GM19438 (cell line): Measurements from ENCODE around the gene KISS1R.

Experiments
- ATAC-seq: cut with Tn5 transposase; IDR thresholded peaks from one replicate; pipeline ENCODE4 v1.9.1; 2021; ENCODE audit warnings: low read depth; ENCODE audit not compliant: unreplicated experiment

KISS1R gene

DNA sequence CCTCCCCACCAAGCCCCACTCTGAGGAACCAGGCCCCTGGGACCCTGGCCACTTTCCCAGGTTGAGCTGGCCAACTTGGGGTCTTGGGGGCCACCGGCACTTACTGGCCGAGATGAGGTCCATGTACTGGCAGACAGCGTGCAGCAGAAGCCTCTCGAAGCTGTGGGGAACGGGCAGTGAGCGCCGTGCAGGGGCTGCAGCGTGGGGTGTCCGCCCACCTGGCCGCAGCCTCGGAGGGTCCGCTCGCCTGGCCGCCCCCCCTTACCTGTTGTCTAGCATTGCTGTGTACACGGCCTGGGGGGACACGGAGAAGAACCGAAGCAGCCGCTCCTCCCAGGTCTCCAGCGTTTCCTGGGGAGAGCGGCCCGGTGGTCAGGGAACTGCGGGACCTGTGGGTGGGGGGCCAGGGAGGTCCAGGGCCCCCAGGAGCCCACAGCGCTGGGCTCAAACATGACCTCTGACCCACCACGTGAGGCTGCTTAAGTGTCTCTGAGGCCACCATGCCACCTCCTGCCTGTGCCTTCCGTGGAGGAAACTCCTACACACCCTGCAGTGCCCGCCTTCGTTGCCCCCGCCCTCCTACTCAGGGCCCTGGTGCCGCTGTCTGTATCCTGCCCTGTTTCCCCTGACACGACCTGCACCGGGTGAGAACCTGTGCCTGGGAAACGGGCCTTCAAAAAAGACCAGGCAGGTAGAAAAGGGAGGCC is 17.6 kb upstream of the KISS1R start:
- no peak for ATAC-seq

DNA sequence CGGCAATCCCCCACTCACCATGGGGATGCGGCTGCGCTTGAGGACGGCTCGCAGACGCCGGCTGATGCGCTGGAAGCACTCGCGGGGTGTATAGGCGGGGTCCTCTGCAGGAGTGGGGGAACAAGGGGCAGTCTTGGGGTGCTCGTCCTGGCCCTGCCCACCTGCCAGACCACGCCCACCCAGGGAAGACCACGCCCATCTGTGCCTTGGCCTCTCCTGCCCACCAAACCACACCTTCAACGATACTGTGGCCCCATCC is 17.2 kb upstream of the KISS1R start:
- no peak for ATAC-seq

DNA sequence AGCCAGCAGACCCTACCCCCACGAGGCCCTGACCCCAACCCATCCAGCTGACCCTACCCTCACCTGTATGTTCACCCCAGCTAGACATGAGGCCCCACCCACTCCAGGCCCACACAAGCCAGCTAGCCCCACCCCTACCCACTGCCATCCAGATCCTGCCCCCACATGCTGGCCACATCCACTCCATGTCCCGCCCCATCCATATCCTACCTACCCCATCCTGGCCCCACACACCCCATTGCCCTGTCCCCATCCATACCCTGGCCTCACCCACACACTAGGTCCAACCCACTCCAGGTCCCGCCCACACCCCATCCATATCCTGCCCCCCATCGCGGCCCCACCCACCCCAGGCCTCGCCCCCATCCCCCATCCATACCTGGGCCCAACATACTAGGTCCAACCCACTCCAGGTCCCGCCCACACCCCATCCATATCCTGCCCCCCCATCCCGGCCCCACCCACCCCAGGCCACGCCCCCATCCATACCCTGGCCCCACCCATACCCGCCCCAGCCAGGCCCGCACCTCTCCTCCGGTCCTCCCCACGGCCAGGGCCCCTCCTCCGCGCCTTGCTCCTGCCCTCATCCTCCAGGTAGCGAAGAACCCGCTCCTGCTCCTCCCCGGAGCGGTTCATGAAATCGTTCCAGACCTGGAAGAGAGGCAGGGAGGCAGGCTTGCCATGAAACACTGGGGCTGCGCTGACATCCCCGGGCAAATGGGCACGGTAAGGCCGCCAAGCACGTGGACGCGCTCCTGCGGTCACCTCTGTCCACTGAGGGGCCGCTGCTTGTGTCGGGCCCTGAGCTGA is 16.6 kb upstream of the KISS1R start:
- ATAC-seq = no peak

DNA sequence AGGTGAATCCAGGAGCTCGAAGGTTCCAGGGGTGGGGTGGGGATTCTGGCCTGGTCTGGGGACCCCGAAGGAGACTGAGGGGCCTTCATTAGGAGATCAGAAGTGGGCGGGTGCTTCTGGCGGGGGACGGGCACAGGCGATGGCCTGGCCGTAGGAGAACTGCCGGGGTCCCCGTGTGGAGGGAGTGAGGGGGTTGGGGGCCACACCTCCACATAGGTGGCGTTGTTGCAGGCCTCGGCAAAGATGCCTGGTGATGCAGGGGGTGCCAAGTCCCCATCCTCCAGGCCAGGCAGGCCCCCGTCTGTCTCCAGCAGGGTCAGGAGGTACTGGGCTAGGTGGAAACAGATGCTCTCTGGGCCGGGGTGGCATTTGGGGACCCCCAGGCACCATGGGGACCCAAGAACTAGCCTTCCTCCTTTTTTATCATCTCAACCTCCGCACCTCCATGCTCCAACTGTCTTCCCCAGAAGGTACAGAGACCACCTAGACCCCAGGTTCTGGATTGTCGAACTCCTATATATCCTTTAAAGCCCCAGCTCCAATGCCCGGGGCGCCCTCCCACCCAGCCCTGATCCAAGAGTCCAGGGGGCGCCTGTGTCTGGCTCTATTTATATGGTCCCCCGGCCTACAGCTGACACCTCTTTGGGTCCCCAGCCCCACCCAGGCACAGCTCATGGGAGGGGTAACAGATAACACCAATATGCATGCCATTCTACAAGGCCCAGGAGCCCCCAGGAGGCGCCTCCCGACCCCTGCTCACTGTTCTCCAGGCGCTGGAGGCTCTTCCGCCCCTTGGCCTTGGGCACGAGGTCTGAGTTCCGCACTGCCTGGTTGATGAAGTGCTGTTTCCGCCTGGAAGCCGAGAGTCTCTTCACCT is 15.7 kb upstream of the KISS1R start:
- no peak for ATAC-seq

DNA sequence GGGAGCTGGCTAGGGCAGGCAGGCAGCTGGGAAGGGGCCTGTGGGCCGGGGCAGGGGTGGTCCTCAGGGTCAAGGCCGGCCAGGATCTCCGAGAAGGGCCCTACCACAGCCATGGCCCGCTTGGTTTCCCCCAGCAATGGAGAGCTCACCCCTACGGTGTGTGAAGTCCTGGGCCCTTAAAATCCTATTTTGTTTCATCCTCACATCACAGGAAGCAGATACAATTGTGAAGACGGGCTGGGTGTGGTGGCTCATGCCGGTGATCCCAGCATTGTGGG is 15.1 kb upstream of the KISS1R start:
- no peak for ATAC-seq

DNA sequence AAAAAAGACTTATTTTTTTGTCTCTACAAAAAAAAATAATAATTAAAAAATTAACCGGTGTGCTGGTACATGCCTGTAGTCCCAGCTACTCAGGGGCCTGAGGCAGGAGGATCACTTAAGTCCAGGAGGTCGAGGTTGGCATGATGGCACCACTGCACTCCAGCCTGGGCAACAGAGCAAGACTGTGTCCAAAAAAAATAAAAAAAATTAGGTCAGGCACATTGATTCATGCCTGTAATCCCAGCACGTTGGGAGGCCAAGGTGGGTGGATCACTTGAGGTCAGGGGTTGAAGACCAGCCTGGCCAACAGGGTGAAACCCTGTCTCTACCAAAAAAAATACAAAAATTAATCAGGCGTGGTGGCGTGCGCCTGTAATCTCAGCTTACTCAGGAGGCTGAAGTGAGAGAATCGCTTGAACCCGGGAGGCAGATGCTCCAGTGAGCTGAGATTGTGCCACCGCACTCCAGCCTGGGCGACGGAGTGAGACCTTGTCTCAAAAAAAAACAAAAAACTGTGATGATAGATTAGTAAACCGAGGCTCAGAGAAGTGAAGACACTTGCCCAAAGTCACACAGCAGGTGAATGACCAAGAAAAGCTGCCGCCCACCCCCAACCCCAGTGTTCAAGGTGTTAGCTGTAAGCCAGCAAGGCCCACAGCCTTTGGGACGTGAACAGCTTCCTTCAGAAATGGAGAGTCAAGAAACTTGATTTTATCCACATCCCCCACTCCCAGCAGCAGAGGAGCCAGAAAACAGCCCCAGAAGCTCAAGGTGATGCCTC is 14.5 kb upstream of the KISS1R start:
- ATAC-seq = no peak

DNA sequence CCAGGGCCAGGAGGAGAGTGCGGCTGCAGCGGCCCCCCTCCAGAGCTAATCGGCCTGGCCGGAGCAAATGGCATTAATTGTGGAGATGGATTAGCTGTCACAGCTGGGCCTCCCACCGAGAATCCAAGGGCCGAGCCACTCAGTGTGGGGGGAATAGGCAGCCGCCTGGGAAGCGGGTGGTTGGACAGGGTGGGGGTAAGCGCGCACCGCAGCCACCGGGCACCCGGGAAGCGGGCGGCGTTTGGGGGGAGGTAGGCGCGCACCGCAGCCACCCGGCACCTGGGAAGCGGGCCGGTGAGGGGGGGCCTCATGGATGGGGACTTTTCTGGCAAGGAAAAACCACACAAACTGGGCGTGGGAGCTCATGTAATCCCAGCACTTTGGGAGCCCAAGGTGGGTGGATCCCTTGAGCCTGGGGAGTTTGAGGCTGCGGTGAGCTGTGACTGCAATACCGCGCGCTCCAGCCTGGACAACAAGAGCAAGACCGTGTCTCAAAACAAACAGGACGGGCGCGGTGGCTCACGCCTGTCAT is 13.8 kb upstream of the KISS1R start:
- ATAC-seq = no peak

DNA sequence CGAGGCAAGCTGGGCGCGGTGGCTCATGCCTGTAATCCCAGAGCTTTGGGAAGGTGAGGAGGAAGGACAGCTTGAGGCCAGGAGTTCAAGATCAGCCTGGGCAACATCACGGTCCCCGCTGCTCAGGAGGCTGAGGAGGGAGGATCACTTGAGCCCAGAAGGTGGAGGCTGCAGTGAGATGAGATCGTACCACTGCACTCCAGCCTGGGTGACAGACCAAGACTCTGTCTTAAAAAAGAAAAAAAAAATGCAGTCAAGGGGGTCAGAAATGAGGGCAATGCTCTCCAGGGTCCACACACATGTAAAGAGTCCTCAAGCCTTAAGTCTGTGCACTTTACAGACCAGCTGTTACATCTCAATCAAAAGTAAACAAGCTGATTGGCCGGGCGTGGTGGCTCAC is 12.6 kb upstream of the KISS1R start:
- no peak for ATAC-seq

DNA sequence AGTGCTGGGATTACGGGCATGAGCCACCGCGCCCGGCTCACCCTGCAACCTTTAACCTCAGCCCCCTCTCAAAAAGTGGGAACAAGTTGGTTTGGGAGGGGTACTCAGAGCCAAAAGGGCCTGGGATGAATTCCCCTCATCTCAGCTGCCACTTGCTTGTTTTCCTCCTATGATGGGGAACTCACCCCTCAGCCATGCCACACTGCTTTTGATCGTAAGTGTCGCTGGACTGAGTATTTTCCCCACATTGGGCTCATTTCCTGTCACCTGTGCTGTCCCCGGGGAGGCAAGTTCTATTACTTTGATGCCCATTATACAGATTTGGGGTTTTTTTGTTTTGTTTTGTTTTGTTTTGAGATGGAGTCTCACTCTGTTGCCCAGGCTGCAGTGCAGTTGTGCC is 10.7 kb upstream of the KISS1R start:
- ATAC-seq = no peak

DNA sequence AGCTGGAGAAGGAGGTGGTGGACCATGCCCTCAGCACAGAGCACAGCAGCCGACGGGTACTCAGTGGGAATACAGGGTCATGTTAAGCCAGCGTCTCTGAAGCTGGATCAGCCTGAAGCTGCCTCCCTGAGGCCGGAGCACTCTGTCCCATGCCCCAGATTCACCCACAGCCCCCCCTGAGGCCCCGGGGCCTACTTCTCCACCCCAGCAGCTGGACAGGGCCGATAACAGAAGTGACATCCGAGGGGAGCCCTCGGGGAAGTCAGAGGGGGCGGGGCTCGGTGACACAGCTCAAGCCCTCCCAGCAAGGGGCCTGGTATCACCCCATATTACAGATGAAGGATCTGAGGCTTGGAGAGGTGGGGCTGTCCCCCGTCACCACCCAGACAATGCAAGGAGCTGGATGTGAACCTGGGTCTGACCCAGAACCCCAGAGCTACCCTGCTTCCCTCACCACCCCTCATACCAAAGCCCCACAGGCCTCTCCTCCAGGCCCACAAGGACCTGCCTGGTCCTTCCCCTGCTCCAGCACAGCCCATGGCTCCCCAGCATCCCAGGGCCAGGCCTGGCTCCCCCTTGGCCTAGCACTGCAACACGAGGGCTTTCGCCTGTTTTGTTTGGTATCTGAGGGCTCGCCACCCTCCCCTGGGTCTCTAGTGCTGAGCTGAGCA is 9.8 kb upstream of the KISS1R start:
- no peak for ATAC-seq

DNA sequence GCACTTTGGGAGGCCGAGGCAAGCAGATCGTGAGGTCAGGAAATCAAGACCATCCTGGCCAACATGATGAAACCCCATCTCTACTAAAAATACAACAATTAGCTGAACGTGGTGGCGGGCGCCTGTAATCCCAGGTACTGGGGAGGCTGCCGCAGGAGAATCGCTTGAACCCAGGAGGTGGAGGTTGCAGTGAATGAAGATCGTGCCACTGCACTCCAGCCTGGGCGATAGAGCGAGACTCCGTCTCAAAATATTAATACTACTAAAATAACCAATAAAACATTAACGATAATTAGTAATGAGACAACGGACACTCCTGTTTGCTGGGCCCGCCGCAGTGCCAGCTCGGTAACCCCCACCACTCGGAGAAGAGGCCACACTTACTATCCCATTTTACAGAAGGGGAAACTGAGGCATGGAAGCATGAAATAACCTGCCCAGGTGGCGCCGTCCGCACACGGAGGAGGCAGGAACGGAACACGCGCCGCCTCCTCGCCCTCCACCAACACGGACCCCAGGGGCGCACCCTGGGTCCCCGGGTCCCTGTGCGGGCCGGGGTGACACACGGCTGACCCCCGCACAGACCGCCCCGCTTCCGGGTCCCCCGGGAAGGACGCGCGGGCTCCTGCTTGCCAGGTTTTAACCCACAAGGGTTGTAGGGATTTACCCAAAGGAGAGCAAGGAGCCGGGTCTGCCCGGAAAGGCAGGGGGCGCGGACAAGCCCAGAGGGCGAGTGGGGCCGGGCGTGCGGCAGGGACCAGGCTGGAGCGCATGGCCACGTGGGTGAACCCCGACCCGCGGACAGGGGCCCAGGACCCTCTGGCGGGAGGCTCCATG is 5.7 kb upstream of the KISS1R start:
- no peak for ATAC-seq

DNA sequence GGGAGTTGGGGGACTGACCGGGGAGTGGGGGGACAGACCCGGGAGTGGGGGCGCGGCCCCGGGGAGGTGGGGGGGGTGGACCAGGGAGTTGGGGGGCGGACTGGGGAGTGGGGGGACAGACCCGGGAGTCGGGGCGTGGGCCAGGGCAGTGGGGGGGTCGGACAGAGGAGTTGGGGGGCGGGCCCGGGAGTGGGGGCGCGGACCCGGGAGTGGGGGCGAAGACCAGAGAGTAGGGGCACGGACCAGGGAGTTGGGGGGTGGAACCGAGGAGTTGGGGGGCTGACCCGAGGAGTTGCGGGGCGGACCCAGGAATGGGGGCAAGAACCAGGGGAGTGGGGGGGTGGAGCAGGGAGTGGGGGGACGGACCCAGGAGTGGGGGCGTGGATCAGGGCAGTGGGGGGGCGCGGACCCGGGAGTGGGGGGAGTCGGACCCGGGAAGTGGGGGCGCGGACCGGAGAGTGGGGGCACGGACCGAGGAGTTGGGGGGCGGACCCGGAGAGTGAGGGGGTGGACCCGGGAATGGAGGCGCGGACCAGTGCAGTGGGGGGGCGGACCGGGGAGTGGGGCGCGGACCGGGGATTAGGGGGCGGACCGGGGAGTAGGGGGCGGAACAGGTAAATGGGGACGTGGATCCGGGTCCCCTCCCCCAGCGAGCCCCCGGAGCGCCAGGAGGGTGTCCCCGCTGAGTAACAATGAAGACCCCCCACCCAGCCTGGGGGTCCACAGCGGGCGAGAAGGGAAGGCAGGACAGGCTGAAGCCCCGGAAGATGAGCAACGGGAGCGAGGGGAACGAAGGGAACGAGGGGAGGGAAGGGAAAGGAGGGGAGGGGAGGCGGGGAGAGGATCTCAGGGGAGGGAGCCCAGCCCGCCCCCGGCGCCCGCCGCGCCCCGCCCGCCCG is 4.7 kb upstream of the KISS1R start:
- no peak for ATAC-seq

DNA sequence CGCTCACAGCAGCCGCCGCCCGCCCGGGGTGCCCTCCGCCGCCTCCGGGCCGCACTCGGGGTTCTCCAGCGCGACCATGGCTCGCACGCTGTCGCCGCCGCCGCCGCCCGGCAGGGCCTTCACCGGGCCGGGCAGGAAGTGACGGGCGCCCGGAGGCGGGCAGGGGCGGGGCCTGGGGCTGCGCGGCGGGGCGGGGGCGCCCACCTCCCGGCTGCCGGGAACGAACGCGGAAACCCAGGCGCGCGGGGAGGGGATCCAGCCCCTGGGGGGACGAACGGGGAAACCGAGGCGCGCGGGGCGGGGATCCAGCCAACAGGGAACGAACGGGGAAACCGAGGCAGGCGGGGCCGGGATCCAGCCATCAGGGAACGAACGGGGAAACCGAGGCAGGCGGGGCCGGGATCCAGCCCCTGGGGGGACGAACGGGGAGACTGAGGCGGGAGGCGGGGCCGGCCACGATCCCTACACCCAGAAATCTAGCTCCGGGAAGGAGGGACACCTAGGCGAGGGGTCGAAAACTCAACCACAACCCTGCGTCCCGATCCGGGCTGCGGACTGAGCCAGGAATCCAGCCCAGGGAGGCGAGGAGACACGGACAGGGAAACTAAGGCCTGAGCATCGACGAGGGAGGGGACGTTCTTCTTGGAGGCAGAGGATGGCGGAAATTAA is 3.9 kb upstream of the KISS1R start, which contains the start of gene R3HDM4:
R3HDM4 (minus strand) TSS at position 140 of the 669 bp plus-strand sequence; CDS start at position 78, 62 bp downstream.
- ATAC-seq = no peak

DNA sequence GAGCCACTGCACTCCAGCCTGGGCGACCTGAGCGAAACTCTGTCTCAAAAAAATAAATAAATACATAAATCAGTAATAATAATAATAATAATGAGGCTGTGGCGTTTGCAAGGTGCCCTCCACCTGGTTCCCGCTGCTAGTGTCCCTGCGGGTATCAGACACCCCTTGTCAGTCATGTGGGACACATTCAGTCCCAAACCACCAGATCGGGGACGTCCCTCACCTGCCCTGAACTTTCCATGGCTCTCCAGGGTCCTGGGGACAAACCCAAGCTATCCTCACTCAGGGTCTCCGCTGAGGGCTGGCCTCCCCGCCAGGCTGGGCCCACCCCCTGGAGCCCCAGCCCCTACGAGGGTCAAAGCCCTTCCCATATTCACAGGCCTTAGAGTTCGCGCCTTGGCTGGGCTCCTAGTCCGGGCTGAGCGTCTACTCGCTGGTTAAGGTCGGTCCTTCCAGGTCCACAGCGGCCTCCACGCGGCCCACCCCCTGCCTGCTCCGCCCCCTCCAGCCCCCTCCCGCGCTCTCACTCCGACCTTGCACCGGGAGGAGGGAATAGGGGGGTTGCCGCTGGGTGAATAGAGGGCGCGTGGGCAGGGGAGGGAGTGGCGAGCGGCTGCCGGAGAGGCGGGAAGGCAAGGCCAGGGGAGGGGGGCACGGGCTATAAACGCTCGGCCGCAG is 349 bp upstream of the KISS1R start:
- ATAC-seq = no peak

DNA sequence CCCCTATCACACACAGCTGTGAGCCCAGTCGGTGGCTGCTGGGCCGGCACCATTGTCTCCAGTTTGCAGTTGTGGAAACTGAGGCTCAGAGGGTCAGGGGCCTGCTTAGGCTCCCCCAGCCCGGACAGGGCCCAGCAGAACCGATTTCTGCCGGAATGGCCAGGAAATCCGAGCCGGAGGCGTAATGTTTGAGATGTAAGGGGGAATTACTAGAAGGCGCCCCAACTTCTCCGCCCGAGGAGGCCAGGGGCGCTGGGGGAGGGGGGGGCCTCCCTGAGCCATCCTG is 962 bp downstream of the KISS1R start:
- no peak for ATAC-seq

DNA sequence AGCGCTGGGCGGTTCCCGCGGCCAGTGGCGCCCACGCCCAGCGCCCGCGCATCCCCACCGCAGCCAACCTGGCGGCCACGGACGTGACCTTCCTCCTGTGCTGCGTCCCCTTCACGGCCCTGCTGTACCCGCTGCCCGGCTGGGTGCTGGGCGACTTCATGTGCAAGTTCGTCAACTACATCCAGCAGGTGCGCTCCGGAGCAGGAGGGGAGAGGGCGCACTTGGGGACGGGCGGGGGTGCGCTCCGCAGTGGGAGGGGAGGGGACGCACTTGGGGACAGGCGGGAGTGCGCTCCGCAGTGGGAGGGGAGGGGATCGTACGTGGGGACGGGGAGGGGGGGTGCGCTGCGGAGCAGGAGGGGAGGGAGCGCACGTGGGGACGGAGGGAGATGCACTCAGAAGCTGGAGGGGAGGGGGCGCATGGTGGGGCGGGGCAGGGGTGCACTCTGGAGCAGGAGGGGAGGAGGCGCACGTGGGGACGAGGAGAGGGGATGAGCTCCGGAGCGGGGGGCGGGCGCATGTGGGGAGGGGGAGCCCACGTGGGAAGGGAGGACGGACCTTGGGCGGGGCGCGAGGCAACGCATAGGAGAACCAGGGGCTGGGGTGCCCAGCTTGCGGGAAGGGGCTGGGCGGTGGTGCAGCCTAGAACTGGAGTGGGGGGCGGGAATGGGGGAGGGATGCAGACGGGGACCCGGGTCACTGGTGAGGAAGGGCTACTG is 1.5 kb downstream of the KISS1R start:
- no peak for ATAC-seq
